NB4 (cell line): ENCODE measurements around the gene NAGS.
A peak's percentile ranks its signal among the peaks of the same experiment; 100 is the strongest.

ENCODE experiments used
- DNase-seq: peaks from one replicate; pipeline ENCODE4 v3.0.0; 2010; ENCODE audit warnings: low read depth
- H3K4me3 ChIP-seq: one replicate; pipeline ENCODE4 v1.5.1; 2011; ENCODE audit warnings: mild to moderate bottlenecking, low read depth, low read length, moderate library complexity
- MYC ChIP-seq: IDR thresholded peaks from 2 replicates; pipeline ENCODE4 v1.6.1; 2011; ENCODE audit warnings: low read depth, low read length
- POLR2A ChIP-seq: IDR thresholded peaks from 2 replicates; pipeline ENCODE4 v1.6.1; 2011; ENCODE audit warnings: mild to moderate bottlenecking; ENCODE audit not compliant: insufficient read length; ENCODE audit errors: extremely low read depth
- TF ChIP-seq, protein P1 (sequence below): IDR thresholded peaks from one replicate; pipeline ENCODE4 v1.5.1; 2012; ENCODE audit warnings: low read depth, low read length
- TF ChIP-seq, protein P2 (sequence below): IDR thresholded peaks from 2 replicates; pipeline ENCODE4 v1.6.1; 2011; ENCODE audit warnings: low read depth, low read length

NAGS gene

DNA sequence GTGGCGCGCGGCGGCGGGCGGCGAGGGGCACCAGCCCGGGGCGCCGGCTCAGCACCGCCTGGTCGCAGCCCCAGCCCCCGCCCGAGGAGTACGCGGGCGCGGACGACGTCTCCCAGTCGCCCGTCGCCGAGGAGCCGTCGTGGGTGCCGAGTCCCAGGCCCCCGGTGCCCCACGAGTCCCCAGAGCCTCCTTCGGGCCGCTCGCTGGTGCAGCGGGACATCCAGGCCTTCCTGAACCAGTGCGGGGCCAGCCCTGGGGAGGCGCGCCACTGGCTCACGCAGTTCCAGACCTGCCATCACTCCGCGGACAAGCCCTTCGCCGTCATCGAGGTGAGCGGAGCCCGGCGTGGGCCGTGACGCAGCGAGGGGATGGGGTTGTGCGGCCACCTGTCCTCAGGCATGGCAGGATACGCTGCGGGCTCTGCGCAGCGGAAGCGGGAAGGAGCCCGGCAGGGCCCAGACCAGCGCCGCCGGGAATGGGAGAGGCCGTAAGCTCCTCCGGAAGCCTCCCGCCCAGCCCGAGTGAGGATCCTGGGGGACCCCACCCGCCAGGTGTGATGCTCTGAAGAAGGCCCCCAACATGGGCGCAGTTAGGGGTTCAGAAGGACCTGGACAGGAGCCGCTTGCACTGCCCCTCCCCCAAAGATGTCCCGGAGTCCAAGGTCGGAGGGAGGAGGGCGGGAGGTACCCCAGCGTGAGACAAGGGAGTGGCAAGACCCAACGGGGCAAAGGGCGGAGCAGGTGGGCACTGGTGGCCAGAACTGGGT, 522 bp downstream of the NAGS start:
- H3K4me3 ChIP-seq = no peak overlapping the region
- no peak for DNase-seq
- TF ChIP-seq, protein P1, sequence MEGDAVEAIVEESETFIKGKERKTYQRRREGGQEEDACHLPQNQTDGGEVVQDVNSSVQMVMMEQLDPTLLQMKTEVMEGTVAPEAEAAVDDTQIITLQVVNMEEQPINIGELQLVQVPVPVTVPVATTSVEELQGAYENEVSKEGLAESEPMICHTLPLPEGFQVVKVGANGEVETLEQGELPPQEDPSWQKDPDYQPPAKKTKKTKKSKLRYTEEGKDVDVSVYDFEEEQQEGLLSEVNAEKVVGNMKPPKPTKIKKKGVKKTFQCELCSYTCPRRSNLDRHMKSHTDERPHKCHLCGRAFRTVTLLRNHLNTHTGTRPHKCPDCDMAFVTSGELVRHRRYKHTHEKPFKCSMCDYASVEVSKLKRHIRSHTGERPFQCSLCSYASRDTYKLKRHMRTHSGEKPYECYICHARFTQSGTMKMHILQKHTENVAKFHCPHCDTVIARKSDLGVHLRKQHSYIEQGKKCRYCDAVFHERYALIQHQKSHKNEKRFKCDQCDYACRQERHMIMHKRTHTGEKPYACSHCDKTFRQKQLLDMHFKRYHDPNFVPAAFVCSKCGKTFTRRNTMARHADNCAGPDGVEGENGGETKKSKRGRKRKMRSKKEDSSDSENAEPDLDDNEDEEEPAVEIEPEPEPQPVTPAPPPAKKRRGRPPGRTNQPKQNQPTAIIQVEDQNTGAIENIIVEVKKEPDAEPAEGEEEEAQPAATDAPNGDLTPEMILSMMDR = no peak
- TF ChIP-seq POLR2A (no peak), MYC (no peak)
- TF ChIP-seq, protein P2, sequence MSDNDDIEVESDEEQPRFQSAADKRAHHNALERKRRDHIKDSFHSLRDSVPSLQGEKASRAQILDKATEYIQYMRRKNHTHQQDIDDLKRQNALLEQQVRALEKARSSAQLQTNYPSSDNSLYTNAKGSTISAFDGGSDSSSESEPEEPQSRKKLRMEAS = no peak

DNA sequence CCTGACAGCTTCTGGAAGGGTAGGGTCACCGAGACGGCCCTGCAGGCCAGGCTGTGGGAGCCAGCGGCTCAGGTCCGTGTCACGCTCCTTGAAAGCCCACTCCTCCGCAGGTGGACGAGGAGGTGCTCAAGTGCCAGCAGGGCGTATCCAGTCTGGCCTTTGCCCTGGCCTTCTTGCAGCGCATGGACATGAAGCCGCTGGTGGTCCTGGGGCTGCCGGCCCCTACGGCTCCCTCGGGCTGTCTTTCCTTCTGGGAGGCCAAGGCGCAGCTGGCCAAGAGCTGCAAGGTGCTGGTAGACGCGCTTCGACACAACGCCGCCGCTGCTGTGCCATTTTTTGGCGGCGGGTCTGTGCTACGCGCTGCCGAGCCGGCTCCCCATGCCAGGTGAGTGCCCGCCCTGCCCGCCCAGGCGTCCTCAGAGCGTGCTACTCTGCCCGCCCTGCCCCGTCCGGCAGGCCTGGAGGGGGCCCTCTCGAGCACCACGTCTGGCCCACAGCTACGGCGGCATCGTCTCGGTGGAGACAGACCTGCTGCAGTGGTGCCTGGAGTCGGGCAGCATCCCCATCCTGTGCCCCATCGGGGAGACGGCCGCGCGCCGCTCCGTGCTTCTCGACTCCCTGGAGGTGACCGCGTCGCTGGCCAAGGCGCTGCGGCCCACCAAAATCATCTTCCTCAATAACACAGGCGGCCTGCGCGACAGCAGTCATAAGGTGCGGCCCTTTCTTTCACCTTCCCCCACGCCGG, 1.3 kb downstream of the NAGS start:
- TF ChIP-seq, protein P2 = no peak
- TF ChIP-seq POLR2A (no peak), MYC (no peak)
- TF ChIP-seq, protein P1 = no peak
- peak overlapping the region; percentile 28 for H3K4me3 ChIP-seq
- DNase-seq = peak; percentile 36

DNA sequence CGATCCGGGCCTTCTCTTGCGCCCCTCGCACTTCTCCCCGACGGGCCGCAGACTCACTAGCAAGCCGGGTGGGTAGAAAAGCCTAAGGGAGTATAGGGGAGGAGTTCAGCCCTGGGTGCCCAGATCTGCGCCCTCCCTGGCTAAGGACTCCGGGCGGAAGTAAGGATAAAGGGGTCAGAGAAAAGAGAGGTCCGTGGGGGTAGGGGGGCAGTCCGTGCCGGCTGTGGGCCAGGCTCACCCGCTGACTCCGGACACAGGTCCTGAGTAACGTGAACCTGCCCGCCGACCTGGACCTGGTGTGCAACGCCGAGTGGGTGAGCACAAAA, 1.8 kb downstream of the NAGS start:
- peak overlapping the region; percentile 28 for H3K4me3 ChIP-seq
- no peak for DNase-seq
- no peak for TF ChIP-seq MYC
- TF ChIP-seq, protein P1 = no peak
- TF ChIP-seq, protein P2 = no peak
- TF ChIP-seq POLR2A = no peak

DNA sequence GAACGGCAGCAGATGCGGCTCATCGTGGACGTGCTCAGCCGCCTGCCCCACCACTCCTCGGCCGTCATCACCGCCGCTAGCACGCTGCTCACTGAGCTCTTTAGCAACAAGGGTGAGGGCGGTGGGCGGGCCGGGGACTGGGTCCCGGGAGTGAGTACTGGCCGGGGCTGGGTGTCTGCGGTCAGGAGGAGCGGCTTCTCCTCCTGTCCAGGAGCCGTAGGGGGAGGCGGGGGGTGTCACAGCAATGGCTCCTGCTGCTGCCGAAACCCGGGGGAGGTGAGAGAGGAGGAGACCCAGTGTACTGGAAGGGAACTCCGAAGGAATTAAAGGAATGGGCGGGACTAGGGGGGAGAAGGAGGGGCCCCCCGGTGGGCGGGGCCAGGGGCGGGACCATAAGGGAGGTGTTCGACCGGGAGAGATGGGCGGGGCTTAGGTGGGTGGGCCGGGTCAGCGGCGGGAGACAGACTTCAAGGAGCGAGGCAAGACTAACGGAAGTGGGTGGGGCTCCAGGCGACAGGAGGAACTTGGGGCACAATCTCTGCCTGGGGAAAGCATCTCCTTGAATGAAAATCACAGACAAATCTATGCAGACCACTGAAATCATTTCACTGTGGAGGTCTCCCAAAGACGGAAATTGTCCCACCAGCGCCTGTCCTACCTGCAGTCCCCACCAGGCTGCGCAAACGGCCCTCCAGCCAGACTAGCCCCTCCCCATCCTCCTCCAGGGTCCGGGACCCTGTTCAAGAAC, 2.4 kb downstream of the NAGS start:
- TF ChIP-seq, protein P1 = no peak
- TF ChIP-seq, protein P2 = 0 out of 2 replicates have a peak, but pooled peaks have one; percentile 25
- TF ChIP-seq MYC = no peak
- TF ChIP-seq POLR2A = no peak
- peak overlapping the region; percentile 28 for H3K4me3 ChIP-seq
- DNase-seq = peak; percentile 96

DNA sequence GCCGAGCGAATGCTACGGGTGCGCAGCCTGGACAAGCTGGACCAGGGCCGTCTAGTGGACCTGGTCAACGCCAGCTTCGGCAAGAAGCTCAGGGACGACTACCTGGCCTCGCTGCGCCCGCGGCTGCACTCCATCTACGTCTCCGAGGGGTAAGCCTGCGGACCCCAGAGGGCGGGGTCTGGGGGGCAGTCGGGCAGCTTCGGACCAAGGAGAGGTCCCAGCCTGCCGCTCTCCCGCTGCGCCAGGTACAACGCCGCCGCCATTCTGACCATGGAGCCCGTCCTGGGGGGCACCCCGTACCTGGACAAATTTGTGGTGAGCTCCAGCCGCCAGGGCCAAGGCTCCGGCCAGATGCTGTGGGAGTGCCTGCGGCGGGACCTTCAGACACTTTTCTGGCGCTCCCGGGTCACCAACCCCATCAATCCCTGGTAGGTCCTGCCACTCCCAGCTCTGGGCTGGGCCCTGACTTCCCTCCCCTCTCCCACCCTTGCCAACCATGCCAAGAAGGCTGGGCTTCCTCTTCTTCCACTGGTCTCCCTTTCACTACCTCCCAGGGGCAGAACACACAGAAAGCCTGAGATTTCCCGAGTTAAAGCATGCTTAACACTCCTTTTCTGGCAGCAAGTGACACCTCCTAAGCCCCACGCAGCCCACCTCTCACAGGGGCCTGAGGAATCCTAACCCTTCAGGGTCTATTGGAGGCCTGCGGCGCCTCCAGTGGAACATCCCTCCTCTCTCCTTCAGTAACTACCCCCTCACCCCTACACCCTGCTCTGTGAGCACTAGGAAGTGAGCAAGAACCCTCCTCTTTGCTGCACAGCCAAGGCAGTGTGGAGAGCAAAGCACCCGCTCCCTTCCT, 3.2 kb downstream of the NAGS start:
- TF ChIP-seq MYC (no peak), POLR2A (no peak)
- H3K4me3 ChIP-seq = no peak overlapping the region
- DNase-seq = no peak
